HCT116 (cell line): ENCODE data around the gene ERAL1. TPM values are rescaled to one million over a fixed set of nuclear protein-coding genes. Genes with fewer than 3 reads are reported as not detected.

Source experiments
- ATAC-seq: fragments of 200-7000 bp; cut with Tn5 transposase; 2 replicates; pipeline ENCODE4 v1.9.1; 2020; ENCODE audit warnings: mild to moderate bottlenecking, moderate library complexity
- BruUV-seq: library from RNA; stranded (reverse); fragments of 400-500 nt; replicated peaks from 2 replicates; lab custom pipeline; 2021; lab: Mats Ljungman, UMichigan
- CTCF ChIA-PET: fragments of 300-600 bp; sonication (Branson Sonifier 250); formaldehyde crosslinking; loops from one replicate; lab custom pipeline; 2021; ENCODE audit warnings: antibody characterized with exemption; lab: Charles Lee
- POLR2A ChIA-PET: fragments of 300-600, 350-600 bp; sonication (Branson Sonifier 250); formaldehyde crosslinking; loops from one replicate; lab custom pipeline; 2021; ENCODE audit warnings: antibody characterized with exemption; lab: Charles Lee
- RAD21 ChIA-PET, 2 experiments: fragments of 300-600 bp; sonication (Branson Sonifier 250); formaldehyde crosslinking; loops; one replicate each; lab custom pipeline; 2023; ENCODE audit warnings: low total read pairs in 2 of 2; ENCODE audit not compliant: uncharacterized antibody in 2 of 2, unreplicated experiment in 2 of 2, low non-redundant PET in 1 of 2; lab: Charles Lee
- DNase-seq: peaks from one replicate; pipeline ENCODE4 v3.0.0-alpha.2; 2010; ENCODE audit warnings: low read depth, low spot score
- H2AFZ ChIP-seq: fragments of 200-600 bp; shearing (Covaris generic), sonication (generic); 2 replicates; pipeline ENCODE4 v1.6.1; 2017; ENCODE audit warnings: low read depth, mixed run types, mixed read lengths, antibody characterized with exemption, low read length; ENCODE audit not compliant: poor library complexity, severe bottlenecking
- H3K27ac ChIP-seq: 2 replicates; pipeline ENCODE4 v1.5.1; 2012; ENCODE audit warnings: low read depth, low read length
- H3K27me3 ChIP-seq: fragments of 200-600 bp; sonication (generic); 2 replicates; pipeline ENCODE4 v1.6.1; 2016; ENCODE audit warnings: mixed run types, low read length, mixed read lengths; ENCODE audit not compliant: insufficient read depth
- H3K36me3 ChIP-seq, 2 experiments: fragments of 200-500 bp in 1 of 2; fragments of 200-600 bp in 1 of 2; sonication (Bioruptor generic) in 1 of 2; sonication (generic) in 1 of 2; 2 replicates each; pipeline versions ENCODE4 v1.5.1 to v1.6.1; 2014 to 2016; ENCODE audit warnings: low read length in 2 of 2, inconsistent platforms in 1 of 2, mixed read lengths in 1 of 2, mixed run types in 1 of 2; ENCODE audit not compliant: insufficient read depth in 2 of 2, control insufficient read depth in 1 of 2
- H3K4me1 ChIP-seq, 2 experiments: fragments of 200-600 bp in 1 of 2; sonication (generic) in 1 of 2; 2 replicates each; pipeline versions ENCODE4 v1.5.1 to v1.6.1; 2012 to 2017; ENCODE audit warnings: low read length in 2 of 2, inconsistent platforms in 1 of 2, mild to moderate bottlenecking in 1 of 2, mixed read lengths in 1 of 2, mixed run types in 1 of 2, moderate library complexity in 1 of 2; ENCODE audit not compliant: insufficient read depth in 2 of 2, control insufficient read depth in 1 of 2
- H3K4me2 ChIP-seq: fragments of 200-600 bp; sonication (generic); 2 replicates; pipeline ENCODE4 v1.6.1; 2017; ENCODE audit warnings: mixed run types, low read length, mixed read lengths
- H3K4me3 ChIP-seq, 2 experiments: fragments of 200-600 bp in 1 of 2; sonication (generic) in 1 of 2; replicated peaks in 1 of 2; 2 replicates each; pipeline ENCODE4 v1.5.1; 2011 to 2016; ENCODE audit warnings: low read length in 2 of 2, control low read depth in 1 of 2, low read depth in 1 of 2, mild to moderate bottlenecking in 1 of 2, mixed read lengths in 1 of 2, mixed run types in 1 of 2
- H3K79me2 ChIP-seq: fragments of 200-600 bp; sonication (generic); 2 replicates; pipeline ENCODE4 v1.6.1; 2017; ENCODE audit warnings: mild to moderate bottlenecking, mixed run types, low read length, moderate library complexity, mixed read lengths; ENCODE audit not compliant: insufficient read depth
- H3K9ac ChIP-seq: fragments of 200-600 bp; sonication (generic); 2 replicates; pipeline ENCODE4 v1.6.1; 2016; ENCODE audit warnings: low read length, mixed read lengths
- H3K9me2 ChIP-seq: fragments of 200-600 bp; sonication (generic), shearing (Covaris generic); 2 replicates; pipeline ENCODE4 v1.6.1; 2017; ENCODE audit warnings: mixed run types, mild to moderate bottlenecking, moderate library complexity; ENCODE audit not compliant: insufficient read depth
- H3K9me3 ChIP-seq, 2 experiments: fragments of 200-500 bp in 1 of 2; fragments of 200-600 bp in 1 of 2; sonication (Bioruptor generic) in 1 of 2; sonication (generic) in 1 of 2; 2 replicates each; pipeline ENCODE4 v1.6.1; 2014 to 2017; ENCODE audit warnings: low read length in 2 of 2, mixed read lengths in 2 of 2, inconsistent platforms in 1 of 2, low read depth in 1 of 2, mild to moderate bottlenecking in 1 of 2, mixed run types in 1 of 2, moderate library complexity in 1 of 2; ENCODE audit not compliant: control insufficient read depth in 1 of 2, insufficient read depth in 1 of 2
- H4K20me1 ChIP-seq: fragments of 200-600 bp; sonication (generic), shearing (Covaris generic); 2 replicates; pipeline ENCODE4 v1.6.1; 2017; ENCODE audit warnings: mixed run types, mild to moderate bottlenecking, moderate library complexity; ENCODE audit not compliant: insufficient read depth
- CBX3 ChIP-seq: IDR thresholded peaks from 2 replicates; pipeline ENCODE4 v1.6.1; 2012; ENCODE audit warnings: low read depth
- CEBPB ChIP-seq: IDR thresholded peaks from 2 replicates; pipeline ENCODE4 v1.6.1; 2012; ENCODE audit warnings: low read depth
- ELF1 ChIP-seq: IDR thresholded peaks from 2 replicates; pipeline ENCODE4 v1.6.1; 2012; ENCODE audit warnings: low read depth, borderline replicate concordance
- EZH2phosphoT487 ChIP-seq: fragments of 200-600 bp; IDR thresholded peaks from 2 replicates; pipeline ENCODE4 v1.6.1; 2018; ENCODE audit warnings: antibody characterized with exemption, borderline replicate concordance
- JUND ChIP-seq: IDR thresholded peaks from 2 replicates; pipeline ENCODE4 v1.6.1; 2012
- MAX ChIP-seq: IDR thresholded peaks from 2 replicates; pipeline ENCODE4 v1.6.1; 2012
- POLR2AphosphoS5 ChIP-seq: IDR thresholded peaks from 2 replicates; pipeline ENCODE4 v1.6.1; 2011; ENCODE audit warnings: mild to moderate bottlenecking, low read depth, low read length, moderate library complexity
- RAD21 ChIP-seq: IDR thresholded peaks from 2 replicates; pipeline ENCODE4 v1.6.1; 2012; ENCODE audit warnings: low read depth, mild to moderate bottlenecking
- SIN3A ChIP-seq: IDR thresholded peaks from 2 replicates; pipeline ENCODE4 v1.6.1; 2012; ENCODE audit warnings: low read depth
- SP1 ChIP-seq: IDR thresholded peaks from 2 replicates; pipeline ENCODE4 v1.6.1; 2012; ENCODE audit warnings: low read depth
- TCF7L2 ChIP-seq: IDR thresholded peaks from 2 replicates; pipeline ENCODE4 v1.7.0; 2011; ENCODE audit warnings: borderline replicate concordance, inconsistent platforms; ENCODE audit not compliant: insufficient read depth, insufficient read length; ENCODE audit errors: extremely low read depth
- ZBTB33 ChIP-seq: IDR thresholded peaks from 2 replicates; pipeline ENCODE4 v1.6.1; 2011; ENCODE audit warnings: mild to moderate bottlenecking, low read length, moderate library complexity; ENCODE audit not compliant: insufficient replicate concordance; ENCODE audit errors: extremely low read depth
- ZNF274 ChIP-seq: fragments of 200-500 bp; sonication (Bioruptor generic); IDR thresholded peaks from 2 replicates; pipeline ENCODE4 v1.6.1; 2014; ENCODE audit warnings: mild to moderate bottlenecking, low read depth, low read length, inconsistent platforms
- intact Hi-C: fragments of 100-400 bp; cut with micrococcal nuclease; formaldehyde crosslinking; loops from 2 replicates; pipeline ENCODE4 v1.10.0; 2022
- total RNA-seq: library from RNA; stranded (reverse); gene quantifications from one replicate; pipeline ENCODE4 v1.2.1, GENCODE V29; 2021; ENCODE audit not compliant: unreplicated experiment

Gene ERAL1
- total RNA-seq, 1 experiment from 2014 or later: 52.0 TPM

- Histone ChIP-seq H3K36me3 (peaks cover 9 to 17% of the 10 kb centered on the region in 2 experiments; a peak in 3 of 4 replicates), H3K9ac (no peak overlapping the region), H3K4me3 (no peak overlapping the region), H3K4me2 (no peak overlapping the region), H3K27me3 (no peaks in the 10 kb centered on the region), H3K9me2 (no peaks in the 10 kb centered on the region), H3K9me3 (no peaks in the 10 kb centered on the region), H3K79me2 (peaks cover 16% of the 10 kb centered on the region), H3K27ac (no peak overlapping the region), H4K20me1 (no peaks in the 10 kb centered on the region), H3K4me1 (peaks cover 7 to 22% of the 10 kb centered on the region in 2 experiments; a peak in 3 of 4 replicates), H2AFZ (no peak overlapping the region)
- TF ChIP-seq SIN3A: no peak
- ChIA-PET RAD21 (no interaction called here), CTCF (interaction anchor here (1.0 kb wide), 1 partner anchor 95 kb away, joined by 3 read pairs; no protein-coding TSS in a partner anchor), POLR2A (no interaction called here)
- ATAC-seq: no peak
- intact Hi-C loops: no loop called here
- no peak for DNase-seq
- no TSS peak for BruUV-seq
These were observed 4.1 kb downstream of the ERAL1 start for GRCh38 chr17:28858801-28859355.

- TF ChIP-seq ELF1 (no peak), EZH2phosphoT487 (no peak), ZNF274 (no peak), RAD21 (no peak), ZBTB33 (no peak), CEBPB (no peak), TCF7L2 (no peak), JUND (no peak), SP1 (no peak), POLR2AphosphoS5 (no peak), MAX (no peak), CBX3 (no peak)
- Histone ChIP-seq H2AFZ (no peak overlapping the region), H3K4me3 (no peak overlapping the region), H3K4me1 (peaks cover 4 to 14% of the 10 kb centered on the region in 2 experiments; a peak in 3 of 4 replicates), H3K9me3 (no peaks in the 10 kb centered on the region), H3K36me3 (peaks cover 9 to 17% of the 10 kb centered on the region in 2 experiments; a peak in 3 of 4 replicates), H3K27me3 (no peaks in the 10 kb centered on the region), H3K9me2 (no peaks in the 10 kb centered on the region), H3K4me2 (no peak overlapping the region), H3K27ac (no peak overlapping the region), H3K79me2 (peaks cover 11% of the 10 kb centered on the region), H4K20me1 (no peaks in the 10 kb centered on the region), H3K9ac (no peak overlapping the region)
- ATAC-seq (no peak), DNase-seq (no peak)
- ChIA-PET POLR2A (no interaction called here), RAD21 (interaction anchor here in 1 of 2 experiments (1.2 kb wide), 1 partner anchor 97 kb away, joined by 3 read pairs; no protein-coding TSS in a partner anchor), CTCF (no interaction called here)
- no TSS peak for BruUV-seq
- intact Hi-C loops: no loop called here
These were observed 5.6 kb downstream of the ERAL1 start for GRCh38 chr17:28860363-28860808.
